GM12878 (cell line): ENCODE results near the gene SLC15A3. TPM values are rescaled to one million over a fixed set of nuclear protein-coding genes. Genes with fewer than 3 reads are reported as not detected.

ENCODE experiments used
- BRCA1 ChIP-seq: IDR thresholded peaks from 2 replicates; pipeline ENCODE4 v1.6.1; 2011; ENCODE audit warnings: low read depth, low read length, improper control_type of control experiment
- EZH2 ChIP-seq: IDR thresholded peaks from 2 replicates; pipeline ENCODE4 v1.6.1; 2012; ENCODE audit warnings: low read depth, mild to moderate bottlenecking, control low read depth, inconsistent platforms, low read length, borderline replicate concordance; ENCODE audit not compliant: control insufficient read depth
- GABPA ChIP-seq: IDR thresholded peaks from 2 replicates; pipeline ENCODE4 v1.6.1; 2014; ENCODE audit warnings: antibody characterized with exemption, low read depth, mild to moderate bottlenecking, inconsistent platforms
- HDAC6 ChIP-seq: fragments of 200-600 bp; sonication (generic); IDR thresholded peaks from one replicate; pipeline ENCODE4 v1.8.0; 2017; ENCODE audit warnings: antibody characterized with exemption; ENCODE audit not compliant: unreplicated experiment
- HDGF ChIP-seq: fragments of 450-650 bp; IDR thresholded peaks from 2 replicates; pipeline ENCODE4 v1.6.1; 2016; ENCODE audit warnings: antibody characterized with exemption
- IKZF1 ChIP-seq: fragments of 450-650 bp; conservative IDR thresholded peaks from 2 replicates; pipeline ENCODE4 v1.6.1; 2017; ENCODE audit warnings: antibody characterized with exemption, mild to moderate bottlenecking
- JUNB ChIP-seq: IDR thresholded peaks from 2 replicates; pipeline ENCODE4 v1.6.1; 2016; ENCODE audit warnings: antibody characterized with exemption, mild to moderate bottlenecking
- KAT2A ChIP-seq: conservative IDR thresholded peaks from 2 replicates; pipeline ENCODE4 v1.6.1; 2011; ENCODE audit warnings: low read depth, low read length; ENCODE audit not compliant: control insufficient read depth
- MYB ChIP-seq: fragments of 150-350 bp; IDR thresholded peaks from 2 replicates; pipeline ENCODE4 v1.6.1; 2014; ENCODE audit warnings: mild to moderate bottlenecking, low read depth, low read length, borderline replicate concordance
- NBN ChIP-seq: fragments of 450-650 bp; IDR thresholded peaks from 2 replicates; pipeline ENCODE4 v1.6.1; 2016
- NFYA ChIP-seq: IDR thresholded peaks from 2 replicates; pipeline ENCODE4 v1.6.1; 2011; ENCODE audit warnings: low read depth, mild to moderate bottlenecking, low read length, improper control_type of control experiment, borderline replicate concordance
- NR2C1 ChIP-seq: fragments of 450-650 bp; IDR thresholded peaks from 2 replicates; pipeline ENCODE4 v1.6.1; 2017; ENCODE audit warnings: antibody characterized with exemption, mild to moderate bottlenecking, moderate library complexity
- NRF1 ChIP-seq: conservative IDR thresholded peaks from 2 replicates; pipeline ENCODE4 v1.6.1; 2011; ENCODE audit warnings: mild to moderate bottlenecking, low read depth, low read length, improper control_type of control experiment
- PBX3 ChIP-seq: IDR thresholded peaks from 2 replicates; pipeline ENCODE4 v1.6.1; 2011; ENCODE audit warnings: mild to moderate bottlenecking, low read depth, low read length, moderate library complexity; ENCODE audit not compliant: insufficient replicate concordance
- RAD21 ChIP-seq: IDR thresholded peaks from 2 replicates; pipeline ENCODE4 v1.6.1; 2011; ENCODE audit warnings: mild to moderate bottlenecking, low read depth, low read length, moderate library complexity; ENCODE audit not compliant: insufficient read depth
- SIN3A ChIP-seq: IDR thresholded peaks from 2 replicates; pipeline ENCODE4 v1.6.1; 2012; ENCODE audit warnings: low read depth, low read length, improper control_type of control experiment
- SKIL ChIP-seq: fragments of 450-650 bp; IDR thresholded peaks from 2 replicates; pipeline ENCODE4 v1.6.1; 2017; ENCODE audit warnings: mild to moderate bottlenecking, low read depth, inconsistent platforms; ENCODE audit not compliant: poor library complexity, severe bottlenecking
- SP1 ChIP-seq: IDR thresholded peaks from one replicate; pipeline ENCODE4 v1.6.1; 2011; ENCODE audit warnings: low read depth, low read length
- TBL1XR1 ChIP-seq: IDR thresholded peaks from 2 replicates; pipeline ENCODE4 v1.6.1; 2012; ENCODE audit warnings: low read depth, low read length, improper control_type of control experiment
- TCF12 ChIP-seq: IDR thresholded peaks from 2 replicates; pipeline ENCODE4 v1.6.1; 2011; ENCODE audit warnings: low read depth, mild to moderate bottlenecking, low read length
- TCF7 ChIP-seq: IDR thresholded peaks from 2 replicates; pipeline ENCODE4 v1.6.1; 2014; ENCODE audit warnings: antibody characterized with exemption, borderline replicate concordance
- polyA plus RNA-seq, 11 experiments: library from polyadenylated mRNA; depleted of rRNA in 4 of 11; unstranded in 6 of 11; stranded (reverse) in 5 of 11; fragments of >200 nt; fragmentation: Nextera tagmentation in 4 of 11; fragmentation: Illumina TruSeq in 1 of 11; extraction: Ambion mirVana in 4 of 11; extraction: Trizol in 1 of 11; gene quantifications; 1 replicate in 1 of 11; 2 replicates in 10 of 11; pipeline versions ENCODE4 v1.2.1 to v1.2.3, GENCODE V29; 2011 to 2016; ENCODE audit warnings: inconsistent platforms in 2 of 11, missing spikeins in 2 of 11, low read depth in 1 of 11
- total RNA-seq, 4 experiments: library from RNA; depleted of rRNA in 3 of 4; stranded (reverse); fragments of >200 nt in 3 of 4; fragmentation: Illumina TruSeq in 1 of 4; extraction: Trizol in 1 of 4; gene quantifications; 2 replicates each; pipeline versions ENCODE4 v1.2.1 to v1.2.3, GENCODE V29; 2013 to 2021
- TF ChIP-seq, protein P1 (sequence below): fragments of 450-650 bp; IDR thresholded peaks from 2 replicates; pipeline ENCODE4 v1.6.1; 2017; ENCODE audit warnings: antibody characterized with exemption, mild to moderate bottlenecking, moderate library complexity
- TF ChIP-seq, protein P2 (sequence below): IDR thresholded peaks from 2 replicates; pipeline ENCODE4 v1.6.1; 2011; ENCODE audit warnings: borderline replicate concordance, low read depth, mild to moderate bottlenecking, moderate library complexity, mixed read lengths, low read length; ENCODE audit not compliant: insufficient read depth; ENCODE audit errors: extremely low read length

Gene SLC15A3
- total and polyA plus RNA-seq, 10 of the 15 experiments (the other 5 are each of a cell fraction or from before 2014, with no cell fraction given), result 17.7 to 102 (median 55.8) TPM

DNA sequence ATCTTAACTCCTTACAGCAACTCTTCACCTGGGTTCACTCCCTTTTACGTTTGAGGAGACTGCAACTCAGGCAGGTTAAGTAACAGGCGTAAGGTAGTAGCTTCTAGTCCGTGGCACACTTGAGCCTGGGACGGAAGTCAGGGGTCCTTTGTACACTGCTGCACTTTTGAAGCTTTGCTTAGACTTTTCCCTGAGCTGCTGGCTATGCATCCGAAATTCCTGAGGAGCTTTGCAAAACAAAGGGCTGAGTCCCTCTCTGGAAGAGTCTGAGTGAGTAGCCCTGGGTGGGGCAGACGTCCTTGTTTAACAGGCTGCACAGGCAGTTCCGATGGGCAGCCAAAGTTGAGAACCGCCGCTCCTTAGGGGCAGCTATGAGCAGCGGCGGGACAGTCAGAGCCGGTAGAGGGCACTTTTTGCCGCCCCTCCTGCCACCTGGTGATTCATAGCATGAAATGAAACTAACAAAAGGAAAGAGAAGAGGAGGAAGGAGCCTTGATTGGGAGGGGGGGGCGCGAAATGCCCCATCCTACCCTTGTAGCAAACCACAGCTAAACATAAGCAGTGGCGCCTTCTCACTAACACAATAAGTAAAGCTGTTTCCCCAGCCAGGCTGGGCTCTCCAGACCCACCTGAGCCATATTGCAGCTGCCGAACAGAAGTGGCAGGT lies 36.6 kb downstream of the SLC15A3 start (continued):
- TF ChIP-seq PBX3, result no peak
- peak; percentile 91 for TF ChIP-seq JUNB
- TF ChIP-seq TCF12, result 0 out of 2 replicates have a peak, but pooled peaks have one; percentile 26
- TF ChIP-seq GABPA, result no peak
- no peak for TF ChIP-seq EZH2
- peak; percentile 71; the same call in 1 of the 2 replicates for TF ChIP-seq HDGF
- TF ChIP-seq SP1, result no peak
- peak; percentile 37; the same call in 1 of the 2 replicates for TF ChIP-seq RAD21
- peak; percentile 99 for TF ChIP-seq IKZF1
- peak; percentile 71 for TF ChIP-seq TBL1XR1
- no peak for TF ChIP-seq TCF7
- TF ChIP-seq NFYA, result no peak
- TF ChIP-seq KAT2A, result no peak
- TF ChIP-seq SIN3A, result peak; percentile 46; the same call in 1 of the 2 replicates
- no peak for TF ChIP-seq NRF1
- TF ChIP-seq, protein P1, sequence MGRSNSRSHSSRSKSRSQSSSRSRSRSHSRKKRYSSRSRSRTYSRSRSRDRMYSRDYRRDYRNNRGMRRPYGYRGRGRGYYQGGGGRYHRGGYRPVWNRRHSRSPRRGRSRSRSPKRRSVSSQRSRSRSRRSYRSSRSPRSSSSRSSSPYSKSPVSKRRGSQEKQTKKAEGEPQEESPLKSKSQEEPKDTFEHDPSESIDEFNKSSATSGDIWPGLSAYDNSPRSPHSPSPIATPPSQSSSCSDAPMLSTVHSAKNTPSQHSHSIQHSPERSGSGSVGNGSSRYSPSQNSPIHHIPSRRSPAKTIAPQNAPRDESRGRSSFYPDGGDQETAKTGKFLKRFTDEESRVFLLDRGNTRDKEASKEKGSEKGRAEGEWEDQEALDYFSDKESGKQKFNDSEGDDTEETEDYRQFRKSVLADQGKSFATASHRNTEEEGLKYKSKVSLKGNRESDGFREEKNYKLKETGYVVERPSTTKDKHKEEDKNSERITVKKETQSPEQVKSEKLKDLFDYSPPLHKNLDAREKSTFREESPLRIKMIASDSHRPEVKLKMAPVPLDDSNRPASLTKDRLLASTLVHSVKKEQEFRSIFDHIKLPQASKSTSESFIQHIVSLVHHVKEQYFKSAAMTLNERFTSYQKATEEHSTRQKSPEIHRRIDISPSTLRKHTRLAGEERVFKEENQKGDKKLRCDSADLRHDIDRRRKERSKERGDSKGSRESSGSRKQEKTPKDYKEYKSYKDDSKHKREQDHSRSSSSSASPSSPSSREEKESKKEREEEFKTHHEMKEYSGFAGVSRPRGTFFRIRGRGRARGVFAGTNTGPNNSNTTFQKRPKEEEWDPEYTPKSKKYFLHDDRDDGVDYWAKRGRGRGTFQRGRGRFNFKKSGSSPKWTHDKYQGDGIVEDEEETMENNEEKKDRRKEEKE, result no peak
- peak; percentile 91 for TF ChIP-seq NBN
- no peak for TF ChIP-seq MYB
- TF ChIP-seq, protein P2, sequence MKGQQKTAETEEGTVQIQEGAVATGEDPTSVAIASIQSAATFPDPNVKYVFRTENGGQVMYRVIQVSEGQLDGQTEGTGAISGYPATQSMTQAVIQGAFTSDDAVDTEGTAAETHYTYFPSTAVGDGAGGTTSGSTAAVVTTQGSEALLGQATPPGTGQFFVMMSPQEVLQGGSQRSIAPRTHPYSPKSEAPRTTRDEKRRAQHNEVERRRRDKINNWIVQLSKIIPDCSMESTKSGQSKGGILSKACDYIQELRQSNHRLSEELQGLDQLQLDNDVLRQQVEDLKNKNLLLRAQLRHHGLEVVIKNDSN, result no peak
- no peak for TF ChIP-seq HDAC6
- peak; percentile 86 for TF ChIP-seq SKIL
- no peak for TF ChIP-seq BRCA1
- TF ChIP-seq NR2C1, result 0 out of 2 replicates have a peak, but pooled peaks have one; percentile 8
